ENCODE results near the gene PLCB3.

DNA sequence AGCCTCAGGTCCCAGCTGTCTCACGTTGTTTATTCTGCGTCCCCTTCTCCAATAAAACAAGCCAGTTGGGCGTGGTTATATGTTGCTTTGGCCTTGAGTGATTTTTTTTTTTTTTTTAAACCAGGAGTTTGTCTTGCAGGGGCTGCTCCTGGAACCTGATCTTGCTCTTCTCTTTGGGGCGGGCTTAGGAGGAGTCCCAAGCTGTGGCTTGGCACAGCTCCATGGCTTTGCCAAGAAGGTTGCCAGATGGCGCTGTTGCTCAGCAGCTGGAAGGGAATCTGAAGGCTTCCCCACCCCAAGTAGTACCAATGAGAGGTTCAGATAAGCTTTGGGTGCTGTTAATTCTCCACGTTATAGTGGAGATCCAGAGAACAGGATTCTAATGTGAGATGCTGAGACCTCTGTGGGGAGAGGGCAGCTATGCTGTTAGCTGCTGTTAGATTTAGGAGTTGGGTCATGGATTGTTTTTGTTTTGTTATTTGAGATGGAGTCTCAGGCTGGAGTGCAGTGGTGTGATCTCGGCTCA lies 46.8 kb upstream of the PLCB3 start:
- TF ChIP-seq, protein P1, sequence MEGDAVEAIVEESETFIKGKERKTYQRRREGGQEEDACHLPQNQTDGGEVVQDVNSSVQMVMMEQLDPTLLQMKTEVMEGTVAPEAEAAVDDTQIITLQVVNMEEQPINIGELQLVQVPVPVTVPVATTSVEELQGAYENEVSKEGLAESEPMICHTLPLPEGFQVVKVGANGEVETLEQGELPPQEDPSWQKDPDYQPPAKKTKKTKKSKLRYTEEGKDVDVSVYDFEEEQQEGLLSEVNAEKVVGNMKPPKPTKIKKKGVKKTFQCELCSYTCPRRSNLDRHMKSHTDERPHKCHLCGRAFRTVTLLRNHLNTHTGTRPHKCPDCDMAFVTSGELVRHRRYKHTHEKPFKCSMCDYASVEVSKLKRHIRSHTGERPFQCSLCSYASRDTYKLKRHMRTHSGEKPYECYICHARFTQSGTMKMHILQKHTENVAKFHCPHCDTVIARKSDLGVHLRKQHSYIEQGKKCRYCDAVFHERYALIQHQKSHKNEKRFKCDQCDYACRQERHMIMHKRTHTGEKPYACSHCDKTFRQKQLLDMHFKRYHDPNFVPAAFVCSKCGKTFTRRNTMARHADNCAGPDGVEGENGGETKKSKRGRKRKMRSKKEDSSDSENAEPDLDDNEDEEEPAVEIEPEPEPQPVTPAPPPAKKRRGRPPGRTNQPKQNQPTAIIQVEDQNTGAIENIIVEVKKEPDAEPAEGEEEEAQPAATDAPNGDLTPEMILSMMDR (IDR thresholded peaks at IDR 0.05): peak; percentile 38 to 83 (median 78)
- no peak for TF ChIP-seq POLR2A (IDR thresholded peaks at IDR 0.05)
